Progenitor cell of endocrine pancreas (in vitro differentiated cells): Measurements from ENCODE around the gene ADCYAP1. TPM values are rescaled to one million over a fixed set of nuclear protein-coding genes. Genes with fewer than 3 reads are reported as not detected.

ENCODE experiments used
- DNase-seq: peaks from one replicate; pipeline ENCODE4 v3.0.0; 2021; ENCODE audit warnings: low spot score; ENCODE audit not compliant: unreplicated experiment
- H3K27ac Mint-ChIP-seq: 2 replicates; pipeline ENCODE4 v1.8.0; 2021; ENCODE audit warnings: mild to moderate bottlenecking, moderate library complexity, mixed read lengths
- H3K27me3 Mint-ChIP-seq: 2 replicates; pipeline ENCODE4 v1.8.0; 2021; ENCODE audit warnings: mixed read lengths
- H3K36me3 Mint-ChIP-seq: 2 replicates; pipeline ENCODE4 v1.8.0; 2022; ENCODE audit warnings: mixed read lengths; ENCODE audit not compliant: insufficient read depth
- H3K4me1 Mint-ChIP-seq: 2 replicates; pipeline ENCODE4 v1.8.0; 2021; ENCODE audit warnings: low read depth, mixed read lengths
- H3K4me3 Mint-ChIP-seq: 2 replicates; pipeline ENCODE4 v1.8.0; 2021; ENCODE audit warnings: low read depth, mild to moderate bottlenecking, moderate library complexity, mixed read lengths
- H3K9me3 Mint-ChIP-seq: 2 replicates; pipeline ENCODE4 v1.8.0; 2021; ENCODE audit warnings: low read depth, mixed read lengths
- CTCF ChIP-seq: fragments of 200-600 bp; sonication (generic); IDR thresholded peaks from one replicate; pipeline ENCODE4 v1.5.0; 2021; ENCODE audit warnings: antibody characterized with exemption, mild to moderate bottlenecking; ENCODE audit not compliant: unreplicated experiment
- total RNA-seq: library from RNA; stranded (reverse); gene quantifications from 2 replicates; pipeline ENCODE4 v1.2.1, GENCODE V29; 2021

ADCYAP1 gene
- total RNA-seq, 1 donor from 2014 or later = not detected

- no peak overlapping the region for H3K27ac Mint-ChIP-seq
- H3K4me3 Mint-ChIP-seq = no peak overlapping the region
Measured at GRCh38 chr18:936941-937340, 32.3 kb downstream of the ADCYAP1 start.

GRCh38 chr18:939166-939565 lies 34.5 kb downstream of the ADCYAP1 start:
- H3K36me3 Mint-ChIP-seq = no peaks in the 10 kb centered on the region
- H3K9me3 Mint-ChIP-seq = no peaks in the 10 kb centered on the region
- H3K4me1 Mint-ChIP-seq = no peaks in the 10 kb centered on the region
- no peak overlapping the region for H3K4me3 Mint-ChIP-seq
- H3K27me3 Mint-ChIP-seq = peaks cover 16% of the 10 kb centered on the region
- no peak overlapping the region for H3K27ac Mint-ChIP-seq
- TF ChIP-seq CTCF = no peak
- DNase-seq = no peak

More at GRCh38 chr18:936941-937340, 32.3 kb downstream of the ADCYAP1 start:
- no peaks in the 10 kb centered on the region for H3K9me3 Mint-ChIP-seq
- no peak for TF ChIP-seq CTCF
- H3K4me1 Mint-ChIP-seq = peaks cover 2% of the 10 kb centered on the region
- DNase-seq = no peak
- H3K27me3 Mint-ChIP-seq = peaks cover 24% of the 10 kb centered on the region
- H3K36me3 Mint-ChIP-seq = no peaks in the 10 kb centered on the region

- Mint-ChIP-seq H3K36me3 (no peaks in the 10 kb centered on the region), H3K27ac (no peak overlapping the region)
Measured at GRCh38 chr18:939958-940357, 35.3 kb downstream of the ADCYAP1 start.

GRCh38 chr18:941331-941730 lies 36.7 kb downstream of the ADCYAP1 start:
- Mint-ChIP-seq H3K4me1 (no peaks in the 10 kb centered on the region), H3K27me3 (peaks cover 12% of the 10 kb centered on the region), H3K9me3 (no peaks in the 10 kb centered on the region), H3K36me3 (no peaks in the 10 kb centered on the region), H3K4me3 (no peak overlapping the region), H3K27ac (no peak overlapping the region)
- no peak for DNase-seq
- no peak for TF ChIP-seq CTCF

More at GRCh38 chr18:939958-940357, 35.3 kb downstream of the ADCYAP1 start:
- Mint-ChIP-seq H3K9me3 (no peaks in the 10 kb centered on the region), H3K4me3 (no peak overlapping the region), H3K4me1 (no peaks in the 10 kb centered on the region), H3K27me3 (peaks cover 16% of the 10 kb centered on the region)
- DNase-seq = no peak
- no peak for TF ChIP-seq CTCF

- no peak overlapping the region for H3K27ac Mint-ChIP-seq
- no peak overlapping the region for H3K4me3 Mint-ChIP-seq
- no peak for DNase-seq
- H3K9me3 Mint-ChIP-seq = no peaks in the 10 kb centered on the region
- TF ChIP-seq CTCF = no peak
- H3K4me1 Mint-ChIP-seq = no peaks in the 10 kb centered on the region
- no peaks in the 10 kb centered on the region for H3K36me3 Mint-ChIP-seq
- H3K27me3 Mint-ChIP-seq = peaks cover 13% of the 10 kb centered on the region
Measured at GRCh38 chr18:944440-944839, 39.8 kb downstream of the ADCYAP1 start.
